Inflammatory macrophage (primary cell): ENCODE results near the gene CHI3L1.
A peak's percentile ranks its signal among the peaks of the same experiment; 100 is the strongest.
"Not testable (repeated sequence)": the region's sequence is repeated elsewhere in the genome, so short reads cannot be mapped to it uniquely, and the experiment has no call there.

Experiments
- DNase-seq, 2 donors: peaks; one replicate each; pipeline ENCODE4 v3.0.0-alpha.2; 2020 to 2022
- total RNA-seq, 18 experiments: gene quantifications; one replicate each; lab custom pipeline; 2026; ENCODE audit warnings: mixed read lengths in 6 of 18, inconsistent platforms in 2 of 18; lab: John Stamatoyannopoulos, UW

CHI3L1 gene
- total RNA-seq: 782 to 10,349 (median 3,628) reads per million in 18 experiments

GRCh38 chr1:203186446-203187303 is at the start of gene CHI3L1:
CHI3L1 (minus strand) TSS chr1:203186704; CDS start chr1:203186623, 81 bp downstream.
- DNase-seq: peak; percentile 92 to 97

GRCh38 chr1:203234901-203235300 is 48.4 kb upstream of the CHI3L1 start:
- DNase-seq: not testable (repeated sequence)

GRCh38 chr1:203229471-203230135 is 43.1 kb upstream of the CHI3L1 start, which contains the start of gene CHIT1:
CHIT1 (minus strand) TSS chr1:203229673; CDS start chr1:203229636, 37 bp downstream.
- DNase-seq: peak; percentile 88 to 96

GRCh38 chr1:203228670-203229069 is 42.2 kb upstream of the CHI3L1 start:
- no peak for DNase-seq

- peak; percentile 22 to 76 for DNase-seq
Measured at GRCh38 chr1:203227371-203228083, 41.0 kb upstream of the CHI3L1 start.

- DNase-seq: peak; percentile 32 to 63
Measured at GRCh38 chr1:203225071-203225470, 38.6 kb upstream of the CHI3L1 start.

GRCh38 chr1:203223012-203223775 is 36.7 kb upstream of the CHI3L1 start:
- no peak for DNase-seq

- DNase-seq: no peak
Measured at GRCh38 chr1:203219934-203220333, 33.4 kb upstream of the CHI3L1 start.

- DNase-seq: no peak
Measured at GRCh38 chr1:203219171-203219570, 32.7 kb upstream of the CHI3L1 start.

GRCh38 chr1:203217668-203218067 is 31.2 kb upstream of the CHI3L1 start:
- DNase-seq: no peak

- DNase-seq: no peak
Measured at GRCh38 chr1:203217139-203217655, 30.7 kb upstream of the CHI3L1 start.

- DNase-seq: peak; percentile 84
Measured at GRCh38 chr1:203216274-203217138, 30.0 kb upstream of the CHI3L1 start.

- peak in 1 of 2 donors; percentile 37 for DNase-seq
Measured at GRCh38 chr1:203215573-203215972, 29.1 kb upstream of the CHI3L1 start.

GRCh38 chr1:203214871-203215270 is 28.4 kb upstream of the CHI3L1 start:
- DNase-seq: peak; percentile 91 to 97

- no peak for DNase-seq
Measured at GRCh38 chr1:203213126-203213525, 26.6 kb upstream of the CHI3L1 start.

GRCh38 chr1:203211812-203212211 is 25.3 kb upstream of the CHI3L1 start:
- no peak for DNase-seq

GRCh38 chr1:203210988-203211387 is 24.5 kb upstream of the CHI3L1 start:
- no peak for DNase-seq

- DNase-seq: no peak
Measured at GRCh38 chr1:203210350-203210749, 23.8 kb upstream of the CHI3L1 start.

GRCh38 chr1:203208181-203208580 is 21.7 kb upstream of the CHI3L1 start:
- DNase-seq: no peak

- DNase-seq: no peak
Measured at GRCh38 chr1:203207751-203208150, 21.2 kb upstream of the CHI3L1 start.

- no peak for DNase-seq
Measured at GRCh38 chr1:203206129-203206687, 19.7 kb upstream of the CHI3L1 start.
